GM13977 (cell line): ENCODE measurements around the gene LIMK2.

Experiments
- DNase-seq: peaks from one replicate; pipeline ENCODE4 v3.0.0; 2012; ENCODE audit warnings: low spot score
- CTCF ChIP-seq: IDR thresholded peaks from 2 replicates; pipeline ENCODE4 v1.5.1; 2012; ENCODE audit warnings: mild to moderate bottlenecking, control low read depth; ENCODE audit not compliant: insufficient read depth; ENCODE audit errors: extremely low read depth, missing control alignments
- in situ Hi-C: fragments of 300-500 bp; cut with MboI; formaldehyde crosslinking; loops from one replicate; pipeline ENCODE4 v1.12.0; 2022; ENCODE audit warnings: low sequenced_read_pairs, low pct_unique_long_range_greater_than_20kb, mixed read lengths, inconsistent platforms; ENCODE audit not compliant: unreplicated experiment

The LIMK2 gene

GRCh38 chr22:31323578-31324550, 111.8 kb downstream of the LIMK2 start:
- TF ChIP-seq CTCF = no peak
- in situ Hi-C loops = no loop called here
- no peak for DNase-seq

- TF ChIP-seq CTCF = no peak
- DNase-seq = no peak
- in situ Hi-C loops = no loop called here
These were observed 114.8 kb downstream of the LIMK2 start for GRCh38 chr22:31326877-31327276.

- no peak for TF ChIP-seq CTCF
- in situ Hi-C loops = no loop called here
- DNase-seq = no peak
These were observed 115.9 kb downstream of the LIMK2 start for GRCh38 chr22:31327806-31328543.

- no peak for TF ChIP-seq CTCF
- in situ Hi-C loops = no loop called here
- no peak for DNase-seq
These were observed 116.5 kb downstream of the LIMK2 start for GRCh38 chr22:31328544-31328960.

- no peak for DNase-seq
- no peak for TF ChIP-seq CTCF
- in situ Hi-C loops = no loop called here
These were observed 116.9 kb downstream of the LIMK2 start for GRCh38 chr22:31329029-31329428.
